ENCODE data around the gene B4GAT1.

GRCh38 chr11:66343176-66343575, 4.3 kb downstream of the B4GAT1 start:
- TF ChIP-seq, protein P1, sequence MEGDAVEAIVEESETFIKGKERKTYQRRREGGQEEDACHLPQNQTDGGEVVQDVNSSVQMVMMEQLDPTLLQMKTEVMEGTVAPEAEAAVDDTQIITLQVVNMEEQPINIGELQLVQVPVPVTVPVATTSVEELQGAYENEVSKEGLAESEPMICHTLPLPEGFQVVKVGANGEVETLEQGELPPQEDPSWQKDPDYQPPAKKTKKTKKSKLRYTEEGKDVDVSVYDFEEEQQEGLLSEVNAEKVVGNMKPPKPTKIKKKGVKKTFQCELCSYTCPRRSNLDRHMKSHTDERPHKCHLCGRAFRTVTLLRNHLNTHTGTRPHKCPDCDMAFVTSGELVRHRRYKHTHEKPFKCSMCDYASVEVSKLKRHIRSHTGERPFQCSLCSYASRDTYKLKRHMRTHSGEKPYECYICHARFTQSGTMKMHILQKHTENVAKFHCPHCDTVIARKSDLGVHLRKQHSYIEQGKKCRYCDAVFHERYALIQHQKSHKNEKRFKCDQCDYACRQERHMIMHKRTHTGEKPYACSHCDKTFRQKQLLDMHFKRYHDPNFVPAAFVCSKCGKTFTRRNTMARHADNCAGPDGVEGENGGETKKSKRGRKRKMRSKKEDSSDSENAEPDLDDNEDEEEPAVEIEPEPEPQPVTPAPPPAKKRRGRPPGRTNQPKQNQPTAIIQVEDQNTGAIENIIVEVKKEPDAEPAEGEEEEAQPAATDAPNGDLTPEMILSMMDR (IDR thresholded peaks at IDR 0.05; ENCODE audit: low read length): no peak
- TF ChIP-seq EZH2phosphoT487 (IDR thresholded peaks at IDR 0.05; ENCODE audit: low read length) (no peak), EZH2 (optimal IDR thresholded peaks at IDR 0.05; ENCODE audit: low read depth, low read length) (no peak)

All from MM.1S (cell line).